WERI-Rb-1 (cell line): ENCODE measurements around the gene CD47.
A peak's percentile ranks its signal among the peaks of the same experiment; 100 is the strongest.

ENCODE experiments used
- DNase-seq: peaks from one replicate; pipeline ENCODE4 v3.0.0-alpha.2; 2020
- H3K27ac ChIP-seq: fragments of 250-450 bp; sonication (Bioruptor Pico); 2 replicates; pipeline ENCODE4 v1.5.1; 2020; ENCODE audit warnings: mild to moderate bottlenecking, moderate library complexity
- H3K27me3 ChIP-seq: fragments of 250-450 bp; sonication (Bioruptor Pico); 2 replicates; pipeline ENCODE4 v1.5.1; 2021; ENCODE audit warnings: mild to moderate bottlenecking, low read depth, moderate library complexity; ENCODE audit not compliant: insufficient read depth, severe bottlenecking
- H3K36me3 ChIP-seq: fragments of 250-450 bp; sonication (Bioruptor Pico); 2 replicates; pipeline ENCODE4 v1.5.1; 2020; ENCODE audit warnings: mild to moderate bottlenecking, moderate library complexity
- H3K4me3 ChIP-seq: 2 replicates; pipeline ENCODE4 v1.5.1; 2011; ENCODE audit warnings: low read depth, mild to moderate bottlenecking, control low read depth, low read length
- H3K9me3 ChIP-seq: fragments of 250-450 bp; sonication (Bioruptor Pico); 2 replicates; pipeline ENCODE4 v1.5.1; 2021; ENCODE audit warnings: mild to moderate bottlenecking, moderate library complexity; ENCODE audit not compliant: severe bottlenecking
- CTCF ChIP-seq: IDR thresholded peaks from 2 replicates; pipeline ENCODE4 v1.5.1; 2011; ENCODE audit warnings: low read depth, mild to moderate bottlenecking, control low read depth, inconsistent platforms, low read length

The CD47 gene

GRCh38 chr3:108093021-108093420 lies 2.2 kb upstream of the CD47 start:
- no peaks in the 10 kb centered on the region for H3K27me3 ChIP-seq
- H3K9me3 ChIP-seq: peaks cover 4% of the 10 kb centered on the region
- H3K36me3 ChIP-seq: no peaks in the 10 kb centered on the region
- no peak overlapping the region for H3K27ac ChIP-seq
- no peak for DNase-seq
- no peak for TF ChIP-seq CTCF
- H3K4me3 ChIP-seq: no peak overlapping the region

- TF ChIP-seq CTCF: no peak
- DNase-seq: no peak
- H3K9me3 ChIP-seq: peaks cover 4% of the 10 kb centered on the region
- H3K36me3 ChIP-seq: no peaks in the 10 kb centered on the region
- H3K27ac ChIP-seq: no peak overlapping the region
- H3K27me3 ChIP-seq: no peaks in the 10 kb centered on the region
- no peak overlapping the region for H3K4me3 ChIP-seq
Observed at GRCh38 chr3:108092501-108092900, 1.7 kb upstream of the CD47 start.

GRCh38 chr3:108091498-108092250 lies 843 bp upstream of the CD47 start:
- DNase-seq: no peak
- Histone ChIP-seq H3K4me3 (no peak overlapping the region), H3K27ac (no peak overlapping the region), H3K36me3 (no peaks in the 10 kb centered on the region), H3K9me3 (peaks cover 4% of the 10 kb centered on the region), H3K27me3 (no peaks in the 10 kb centered on the region)
- no peak for TF ChIP-seq CTCF

- H3K27me3 ChIP-seq: no peaks in the 10 kb centered on the region
- H3K27ac ChIP-seq: peak overlapping the region; percentile 62
- DNase-seq: peak; percentile 29
- H3K4me3 ChIP-seq: peak overlapping the region; percentile 96
- no peaks in the 10 kb centered on the region for H3K36me3 ChIP-seq
- peaks cover 4% of the 10 kb centered on the region for H3K9me3 ChIP-seq
- no peak for TF ChIP-seq CTCF
Observed at GRCh38 chr3:108090049-108090700, 656 bp downstream of the CD47 start.

- Histone ChIP-seq H3K27ac (no peak overlapping the region), H3K4me3 (peak overlapping the region; percentile 96), H3K27me3 (no peaks in the 10 kb centered on the region), H3K36me3 (no peaks in the 10 kb centered on the region), H3K9me3 (peaks cover 4% of the 10 kb centered on the region)
- TF ChIP-seq CTCF: no peak
- no peak for DNase-seq
Observed at GRCh38 chr3:108089579-108089978, 1.3 kb downstream of the CD47 start.
